PFSK-1 (cell line): ENCODE measurements around the gene ZBTB43.

Source experiments
- FOXP2 ChIP-seq: optimal IDR thresholded peaks from 2 replicates; pipeline ENCODE3; 2011; ENCODE audit warnings: borderline replicate concordance, control low read depth, inconsistent platforms; ENCODE audit not compliant: insufficient read depth; ENCODE audit errors: extremely low read length, extremely low read depth
- POLR2AphosphoS5 ChIP-seq: IDR thresholded peaks from 2 replicates; pipeline ENCODE4 v1.6.1; 2012; ENCODE audit warnings: low read depth, mild to moderate bottlenecking, control low read depth, low read length, moderate library complexity
- SIN3A ChIP-seq: IDR thresholded peaks from 2 replicates; pipeline ENCODE4 v1.6.1; 2012; ENCODE audit warnings: mild to moderate bottlenecking, low read length, moderate library complexity, borderline replicate concordance; ENCODE audit not compliant: insufficient read depth
- TAF1 ChIP-seq: IDR thresholded peaks from 2 replicates; pipeline ENCODE4 v1.6.1; 2012; ENCODE audit warnings: low read length, control low read depth, borderline replicate concordance; ENCODE audit not compliant: insufficient read depth
- TF ChIP-seq, protein P1 (sequence below), 2 experiments: IDR thresholded peaks; 2 replicates each; pipeline versions ENCODE4 v1.6.1 to v1.8.0; 2011 to 2012; ENCODE audit warnings: low read depth in 2 of 2, low read length in 2 of 2, control low read depth in 1 of 2, inconsistent platforms in 1 of 2, mild to moderate bottlenecking in 1 of 2, moderate library complexity in 1 of 2; ENCODE audit not compliant: insufficient read depth in 1 of 2

The ZBTB43 gene

DNA sequence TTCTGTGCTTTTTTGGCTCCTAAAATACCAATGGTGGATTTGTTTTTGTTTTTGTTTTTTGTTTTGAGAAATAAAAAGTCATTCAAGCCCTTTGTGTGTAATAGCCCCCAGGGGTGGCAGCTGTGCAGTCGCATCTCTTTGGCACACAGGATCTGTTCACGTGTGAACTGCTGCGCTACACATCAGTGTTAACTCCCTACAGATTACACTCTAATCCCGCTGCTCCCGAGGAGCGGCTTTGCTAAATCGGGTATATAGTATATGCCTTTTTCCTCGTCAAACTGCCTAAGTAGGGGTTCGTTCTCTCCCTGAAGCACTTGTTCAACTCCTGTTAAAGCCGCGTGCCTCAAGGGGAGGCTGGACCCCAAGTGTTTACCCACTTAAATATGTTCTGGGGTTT lies 77.9 kb downstream of the ZBTB43 start:
- no peak for TF ChIP-seq SIN3A
- TF ChIP-seq, protein P1, sequence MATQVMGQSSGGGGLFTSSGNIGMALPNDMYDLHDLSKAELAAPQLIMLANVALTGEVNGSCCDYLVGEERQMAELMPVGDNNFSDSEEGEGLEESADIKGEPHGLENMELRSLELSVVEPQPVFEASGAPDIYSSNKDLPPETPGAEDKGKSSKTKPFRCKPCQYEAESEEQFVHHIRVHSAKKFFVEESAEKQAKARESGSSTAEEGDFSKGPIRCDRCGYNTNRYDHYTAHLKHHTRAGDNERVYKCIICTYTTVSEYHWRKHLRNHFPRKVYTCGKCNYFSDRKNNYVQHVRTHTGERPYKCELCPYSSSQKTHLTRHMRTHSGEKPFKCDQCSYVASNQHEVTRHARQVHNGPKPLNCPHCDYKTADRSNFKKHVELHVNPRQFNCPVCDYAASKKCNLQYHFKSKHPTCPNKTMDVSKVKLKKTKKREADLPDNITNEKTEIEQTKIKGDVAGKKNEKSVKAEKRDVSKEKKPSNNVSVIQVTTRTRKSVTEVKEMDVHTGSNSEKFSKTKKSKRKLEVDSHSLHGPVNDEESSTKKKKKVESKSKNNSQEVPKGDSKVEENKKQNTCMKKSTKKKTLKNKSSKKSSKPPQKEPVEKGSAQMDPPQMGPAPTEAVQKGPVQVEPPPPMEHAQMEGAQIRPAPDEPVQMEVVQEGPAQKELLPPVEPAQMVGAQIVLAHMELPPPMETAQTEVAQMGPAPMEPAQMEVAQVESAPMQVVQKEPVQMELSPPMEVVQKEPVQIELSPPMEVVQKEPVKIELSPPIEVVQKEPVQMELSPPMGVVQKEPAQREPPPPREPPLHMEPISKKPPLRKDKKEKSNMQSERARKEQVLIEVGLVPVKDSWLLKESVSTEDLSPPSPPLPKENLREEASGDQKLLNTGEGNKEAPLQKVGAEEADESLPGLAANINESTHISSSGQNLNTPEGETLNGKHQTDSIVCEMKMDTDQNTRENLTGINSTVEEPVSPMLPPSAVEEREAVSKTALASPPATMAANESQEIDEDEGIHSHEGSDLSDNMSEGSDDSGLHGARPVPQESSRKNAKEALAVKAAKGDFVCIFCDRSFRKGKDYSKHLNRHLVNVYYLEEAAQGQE (IDR thresholded peaks at IDR 0.05; ENCODE audit: insufficient read depth in 1 of 2, low read depth in 2 of 2, low read length in 2 of 2), result no peak

GRCh38 chr9:126883636-126884035 lies 78.8 kb downstream of the ZBTB43 start:
- no peak for TF ChIP-seq POLR2AphosphoS5

DNA sequence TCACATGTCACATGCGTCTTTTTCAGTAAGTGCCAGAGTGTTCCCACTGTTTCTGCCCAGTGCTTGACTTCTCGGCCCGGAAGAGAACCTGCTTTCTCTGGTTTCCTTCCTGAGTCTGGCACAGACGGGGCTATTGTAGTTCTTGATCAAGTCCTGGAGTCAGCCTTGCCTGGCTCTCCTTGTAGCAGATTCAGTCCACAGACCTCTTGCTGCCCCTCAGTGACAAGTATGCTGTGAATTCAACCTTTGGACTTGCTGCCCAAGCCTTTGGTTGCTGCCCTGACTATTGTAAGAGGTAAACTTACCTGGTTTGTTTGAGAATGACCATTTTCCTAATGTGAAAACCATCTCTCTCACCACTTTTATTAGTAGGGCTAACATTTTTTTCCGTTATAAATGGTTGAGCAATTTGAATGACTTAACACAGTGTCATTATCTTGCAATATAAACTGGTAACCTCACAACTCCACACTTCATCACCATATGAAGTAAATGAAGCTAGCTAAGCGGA lies 80.3 kb downstream of the ZBTB43 start:
- TF ChIP-seq, protein P1 (IDR thresholded peaks at IDR 0.05; ENCODE audit: insufficient read depth in 1 of 2, low read depth in 2 of 2, low read length in 2 of 2), result no peak
- TF ChIP-seq FOXP2 (no peak), POLR2AphosphoS5 (no peak), TAF1 (no peak), SIN3A (no peak)

DNA sequence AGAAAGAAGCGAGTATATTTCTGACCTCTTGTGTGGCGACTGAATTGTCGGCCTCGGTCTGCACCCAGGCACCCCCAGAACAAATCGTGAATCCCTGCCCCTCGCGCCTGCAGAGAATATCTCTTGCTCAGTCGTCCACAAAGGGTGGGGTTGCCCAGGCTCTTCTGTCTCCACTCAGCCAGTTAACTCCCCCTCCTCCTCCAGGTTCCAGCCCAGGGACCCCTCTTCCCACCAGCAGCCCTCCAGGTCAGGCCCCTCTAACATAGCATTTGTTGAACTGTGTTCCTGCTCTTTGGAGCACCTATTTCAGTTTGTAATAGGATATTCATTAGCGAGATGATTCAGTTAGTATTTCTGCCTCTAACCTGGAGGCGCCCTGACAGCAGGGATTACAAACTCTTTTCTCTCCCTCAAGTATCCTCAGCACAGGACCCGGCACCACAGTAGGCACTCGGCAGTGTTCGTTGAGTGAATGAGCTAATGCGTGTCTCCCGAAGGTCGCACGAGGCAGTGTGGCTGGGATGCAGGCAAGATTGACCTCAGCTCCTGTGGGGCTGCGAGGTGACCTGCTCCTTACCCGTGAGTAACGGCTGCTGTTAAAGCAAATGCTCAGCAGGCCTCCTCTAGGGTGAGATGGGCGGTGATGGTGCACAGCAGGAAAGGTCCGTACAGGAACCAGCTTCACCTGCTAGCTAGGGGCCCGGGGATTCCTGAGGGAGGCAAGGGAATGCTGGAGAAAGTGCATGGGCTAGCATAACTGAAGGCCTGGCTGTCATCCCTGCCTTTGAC lies 81.4 kb downstream of the ZBTB43 start:
- TF ChIP-seq FOXP2, result no peak
- TF ChIP-seq, protein P1 (IDR thresholded peaks at IDR 0.05; ENCODE audit: insufficient read depth in 1 of 2, low read depth in 2 of 2, low read length in 2 of 2), result no peak
- no peak for TF ChIP-seq TAF1
- no peak for TF ChIP-seq SIN3A
- TF ChIP-seq POLR2AphosphoS5, result no peak

DNA sequence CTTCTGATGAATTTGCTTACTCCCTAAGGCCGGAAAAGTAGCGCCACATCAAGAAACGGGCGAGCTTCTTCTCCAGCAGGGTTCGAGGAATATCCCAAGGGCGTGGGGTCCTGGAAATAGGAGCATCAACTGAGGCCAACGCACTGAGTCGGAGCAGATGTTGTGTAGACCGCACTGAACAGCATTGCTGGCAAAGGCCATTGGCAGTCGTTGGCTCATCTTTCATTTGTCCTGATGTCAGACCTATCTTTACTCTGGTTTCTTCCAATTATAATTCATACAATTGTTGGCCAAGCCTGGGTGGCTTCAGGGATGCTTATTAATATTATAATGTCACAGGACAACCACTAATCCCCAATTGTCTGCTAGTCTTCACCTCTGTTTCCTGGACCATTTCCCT lies 82.1 kb downstream of the ZBTB43 start:
- TF ChIP-seq TAF1, result no peak
- no peak for TF ChIP-seq FOXP2
- no peak for TF ChIP-seq POLR2AphosphoS5
- TF ChIP-seq, protein P1 (IDR thresholded peaks at IDR 0.05; ENCODE audit: insufficient read depth in 1 of 2, low read depth in 2 of 2, low read length in 2 of 2), result no peak
- no peak for TF ChIP-seq SIN3A
